HL-60 (cell line): Measurements from ENCODE around the gene PDE11A.

Experiments used
- CTCF ChIP-seq: IDR thresholded peaks from one replicate; pipeline ENCODE4 v1.5.1; 2011; ENCODE audit warnings: low read length, control low read depth, inconsistent platforms; ENCODE audit not compliant: insufficient read depth
- GABPA ChIP-seq: IDR thresholded peaks from 2 replicates; pipeline ENCODE4 v1.6.1; 2012; ENCODE audit warnings: low read depth
- POLR2AphosphoS5 ChIP-seq: IDR thresholded peaks from 2 replicates; pipeline ENCODE4 v1.6.1; 2012; ENCODE audit warnings: low read depth
- REST ChIP-seq: IDR thresholded peaks from 2 replicates; pipeline ENCODE4 v1.6.1; 2012; ENCODE audit warnings: low read depth; ENCODE audit not compliant: insufficient replicate concordance
- SPI1 ChIP-seq: IDR thresholded peaks from 2 replicates; pipeline ENCODE4 v1.6.1; 2012; ENCODE audit warnings: low read depth, mild to moderate bottlenecking, borderline replicate concordance

GRCh38 chr2:177748360-177748759 is 324.2 kb downstream of the PDE11A start:
- TF ChIP-seq POLR2AphosphoS5, result no peak
- TF ChIP-seq REST, result no peak
- no peak for TF ChIP-seq SPI1
- TF ChIP-seq CTCF, result no peak
- TF ChIP-seq GABPA, result no peak
